SK-N-SH treated with all-trans-retinoic acid at 6 μM for 48 hours (cell line): ENCODE results near the gene SYT7.

ENCODE experiments used
- OSR1 ChIP-seq: fragments of 250-450 bp; sonication (Bioruptor Pico); IDR thresholded peaks from 2 replicates; pipeline ENCODE4 v1.8.0; 2022; ENCODE audit warnings: moderate library complexity, mild to moderate bottlenecking, inconsistent platforms
- ZNF70 ChIP-seq: fragments of 450-650 bp; formaldehyde crosslinking; IDR thresholded peaks from 2 replicates; pipeline ENCODE4 v1.5.0; 2020; ENCODE audit warnings: mild to moderate bottlenecking, moderate library complexity
- ZNF8 ChIP-seq: fragments of 450-650 bp; formaldehyde crosslinking; IDR thresholded peaks from 2 replicates; pipeline ENCODE4 v1.5.0; 2020; ENCODE audit warnings: mild to moderate bottlenecking, moderate library complexity
- TF ChIP-seq, protein P1 (sequence below): fragments of 250-450 bp; sonication (Bioruptor Pico); IDR thresholded peaks from 2 replicates; pipeline ENCODE4 v1.5.1; 2020; ENCODE audit warnings: low read depth, mild to moderate bottlenecking, moderate library complexity

DNA sequence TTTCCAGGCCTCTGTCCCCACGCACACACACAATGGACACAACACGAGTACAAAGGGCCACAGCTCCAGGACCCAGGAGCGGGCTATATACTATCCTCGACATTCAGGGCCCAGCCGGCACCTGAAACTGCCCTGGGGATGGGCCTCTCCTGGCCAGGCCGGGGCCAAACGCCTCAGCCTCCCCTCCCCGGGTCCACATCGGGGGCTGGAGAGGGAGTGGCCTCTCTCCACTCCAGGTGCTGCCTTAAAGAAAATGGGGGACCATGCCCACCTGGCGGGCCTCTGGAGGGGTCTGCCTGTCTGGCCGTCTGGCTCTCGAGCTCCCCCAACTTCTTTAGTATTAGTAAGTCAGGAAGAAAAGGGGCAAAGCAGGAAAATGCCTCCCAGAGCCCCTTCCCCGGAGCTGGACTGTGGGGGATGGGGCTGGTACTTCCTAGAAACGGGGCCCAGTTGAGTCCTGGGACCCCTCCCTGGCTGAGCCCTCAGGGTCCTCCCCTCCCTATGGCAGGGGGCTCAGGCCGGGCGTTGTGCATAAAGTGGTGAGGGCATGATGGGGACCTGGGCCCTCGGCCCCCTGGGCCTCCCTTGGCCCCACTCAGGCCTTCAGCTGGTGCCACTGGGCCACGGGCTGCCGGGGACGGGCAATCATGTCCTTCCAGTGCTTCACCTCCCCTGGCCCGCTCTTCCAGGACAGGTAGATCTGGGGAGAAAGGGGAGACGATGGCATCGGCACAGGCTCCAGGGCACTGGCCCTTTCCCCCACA lies 62.7 kb downstream of the SYT7 start:
- TF ChIP-seq, protein P1, sequence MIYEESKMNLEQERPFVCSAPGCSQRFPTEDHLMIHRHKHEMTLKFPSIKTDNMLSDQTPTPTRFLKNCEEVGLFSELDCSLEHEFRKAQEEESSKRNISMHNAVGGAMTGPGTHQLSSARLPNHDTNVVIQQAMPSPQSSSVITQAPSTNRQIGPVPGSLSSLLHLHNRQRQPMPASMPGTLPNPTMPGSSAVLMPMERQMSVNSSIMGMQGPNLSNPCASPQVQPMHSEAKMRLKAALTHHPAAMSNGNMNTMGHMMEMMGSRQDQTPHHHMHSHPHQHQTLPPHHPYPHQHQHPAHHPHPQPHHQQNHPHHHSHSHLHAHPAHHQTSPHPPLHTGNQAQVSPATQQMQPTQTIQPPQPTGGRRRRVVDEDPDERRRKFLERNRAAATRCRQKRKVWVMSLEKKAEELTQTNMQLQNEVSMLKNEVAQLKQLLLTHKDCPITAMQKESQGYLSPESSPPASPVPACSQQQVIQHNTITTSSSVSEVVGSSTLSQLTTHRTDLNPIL (CRISPR knock-in tag): no peak
- TF ChIP-seq OSR1 (CRISPR knock-in tag) (no peak), ZNF70 (no peak), ZNF8 (CRISPR knock-in tag) (no peak)
